GM18502 (cell line): ENCODE measurements around the gene GAK.

ENCODE experiments used
- ATAC-seq: cut with Tn5 transposase; IDR thresholded peaks from one replicate; pipeline ENCODE4 v1.9.1; 2021; ENCODE audit warnings: mild to moderate bottlenecking; ENCODE audit not compliant: unreplicated experiment, poor library complexity

The GAK gene

DNA sequence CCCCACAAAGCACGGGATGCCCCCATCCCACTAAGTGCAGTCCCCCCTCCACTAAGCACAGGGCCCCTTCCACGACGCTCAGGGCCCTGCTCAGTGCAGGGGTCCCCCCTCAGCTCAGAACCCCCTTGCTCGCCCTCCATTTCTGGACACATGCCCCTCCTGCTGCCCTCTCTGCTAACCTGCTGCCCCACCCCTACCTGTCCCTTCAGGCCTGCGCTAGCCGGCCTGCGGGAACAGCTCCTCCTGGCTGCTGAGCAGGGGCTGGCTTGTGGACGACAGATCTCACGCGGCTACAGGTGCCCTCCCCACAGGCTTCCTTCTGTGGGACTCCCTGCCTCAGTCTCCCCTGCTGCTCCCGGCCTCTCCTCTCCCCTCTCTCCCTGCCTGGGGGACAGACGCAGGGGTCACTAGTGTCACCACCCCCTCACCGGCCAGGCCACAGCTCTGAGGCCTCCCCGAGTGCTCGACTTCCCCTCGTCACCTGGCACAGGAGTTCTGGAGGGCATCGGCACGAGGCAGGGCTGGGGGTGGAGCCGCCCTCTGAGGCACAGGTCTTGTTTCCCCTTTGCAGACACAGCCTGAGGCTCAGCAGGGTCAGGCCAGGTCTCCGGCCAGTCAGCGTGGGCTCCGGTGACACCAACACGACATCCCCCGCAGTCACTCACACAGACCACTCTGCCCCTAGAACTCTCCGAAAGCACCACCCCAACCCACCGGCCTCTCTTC is 21.6 kb downstream of the GAK start:
- no peak for ATAC-seq

DNA sequence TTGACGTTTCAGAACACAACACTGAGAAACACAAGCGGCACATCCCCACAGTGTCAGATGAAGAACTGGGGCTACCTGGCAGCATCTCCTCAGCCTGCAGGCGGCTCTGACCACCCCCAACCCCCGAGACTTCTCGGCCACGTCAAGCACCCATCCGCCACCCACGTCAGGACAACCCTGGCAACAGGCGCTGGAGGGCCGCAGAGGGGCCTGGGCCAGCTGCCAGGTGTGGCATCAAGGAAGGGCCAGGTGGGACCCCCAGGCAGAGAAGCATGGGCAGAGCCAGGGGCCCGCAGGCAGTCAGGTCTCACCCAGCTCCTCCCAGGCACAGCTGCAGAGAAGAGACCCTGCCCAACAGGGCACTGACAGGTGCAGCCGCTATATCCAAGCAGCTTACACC is 22.3 kb downstream of the GAK start:
- no peak for ATAC-seq

DNA sequence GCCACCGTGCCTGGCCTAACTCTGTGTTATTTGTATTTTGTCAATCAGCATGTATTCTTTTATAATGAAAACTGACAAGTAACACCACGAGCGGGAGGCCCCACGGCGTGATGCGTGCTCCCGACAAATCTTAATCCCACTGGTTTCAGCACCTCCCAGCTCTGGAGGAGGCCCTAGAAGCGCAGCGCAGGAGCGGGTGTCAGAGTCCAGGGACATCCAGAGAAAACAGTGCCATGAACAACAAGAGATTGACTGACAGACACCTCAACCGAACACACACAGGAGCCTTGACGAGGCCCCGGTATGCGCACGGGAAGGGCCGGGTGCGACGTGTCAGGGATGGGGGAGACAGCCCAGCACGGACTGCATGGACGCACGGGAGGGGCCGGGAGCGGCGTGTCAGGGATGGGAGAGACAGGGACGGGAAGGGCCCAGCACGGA is 23.0 kb downstream of the GAK start:
- no peak for ATAC-seq

DNA sequence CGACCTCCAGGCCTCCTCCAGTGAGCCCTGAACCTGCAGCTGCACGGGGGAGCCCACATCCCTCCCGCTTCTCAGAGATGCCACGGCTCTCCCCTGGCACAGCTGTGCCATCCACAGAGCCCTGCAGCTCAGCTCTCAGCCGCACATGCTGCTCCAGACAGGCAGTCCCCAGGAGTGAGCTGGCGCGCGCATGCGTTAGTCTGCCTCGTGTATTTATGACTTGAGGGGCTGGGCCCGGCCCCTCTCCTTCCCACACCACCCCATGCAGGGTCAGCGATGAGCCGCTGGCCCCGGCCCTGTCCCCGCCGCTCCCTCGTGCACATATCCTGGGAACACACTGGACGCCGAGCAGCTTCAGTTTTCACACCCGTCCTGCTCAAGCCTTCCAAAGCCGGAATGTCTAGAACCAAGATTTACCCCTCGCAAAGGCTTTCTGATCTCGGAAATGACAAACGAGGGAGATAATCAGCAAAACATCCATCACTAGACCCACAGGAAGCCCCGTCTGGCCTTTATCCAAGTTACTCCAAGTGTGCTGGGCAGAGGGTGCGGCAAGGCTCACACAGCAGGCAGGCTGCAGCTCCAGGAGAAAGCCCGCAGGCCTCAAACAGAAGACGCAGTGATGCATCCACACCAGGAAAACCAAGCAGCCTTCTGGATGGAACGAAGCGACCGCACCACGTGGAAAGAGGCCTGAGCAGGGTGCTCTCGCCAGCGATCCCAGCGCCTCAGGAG is 24.3 kb downstream of the GAK start:
- no peak for ATAC-seq

DNA sequence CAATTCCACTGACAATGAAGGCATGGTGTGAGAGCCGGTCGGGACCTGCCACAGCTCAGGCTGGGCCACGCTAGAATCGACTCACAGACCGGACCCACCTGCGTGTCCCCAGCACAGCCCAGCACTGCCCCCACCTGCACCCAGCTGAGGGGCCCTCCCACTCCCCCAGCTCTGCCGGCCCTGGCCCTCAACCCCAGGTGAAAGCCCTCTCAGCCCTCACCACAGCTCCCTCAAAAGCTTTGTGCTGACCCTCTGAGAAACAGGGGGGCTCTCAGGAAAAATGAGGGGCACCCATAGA is 25.1 kb downstream of the GAK start:
- no peak for ATAC-seq

DNA sequence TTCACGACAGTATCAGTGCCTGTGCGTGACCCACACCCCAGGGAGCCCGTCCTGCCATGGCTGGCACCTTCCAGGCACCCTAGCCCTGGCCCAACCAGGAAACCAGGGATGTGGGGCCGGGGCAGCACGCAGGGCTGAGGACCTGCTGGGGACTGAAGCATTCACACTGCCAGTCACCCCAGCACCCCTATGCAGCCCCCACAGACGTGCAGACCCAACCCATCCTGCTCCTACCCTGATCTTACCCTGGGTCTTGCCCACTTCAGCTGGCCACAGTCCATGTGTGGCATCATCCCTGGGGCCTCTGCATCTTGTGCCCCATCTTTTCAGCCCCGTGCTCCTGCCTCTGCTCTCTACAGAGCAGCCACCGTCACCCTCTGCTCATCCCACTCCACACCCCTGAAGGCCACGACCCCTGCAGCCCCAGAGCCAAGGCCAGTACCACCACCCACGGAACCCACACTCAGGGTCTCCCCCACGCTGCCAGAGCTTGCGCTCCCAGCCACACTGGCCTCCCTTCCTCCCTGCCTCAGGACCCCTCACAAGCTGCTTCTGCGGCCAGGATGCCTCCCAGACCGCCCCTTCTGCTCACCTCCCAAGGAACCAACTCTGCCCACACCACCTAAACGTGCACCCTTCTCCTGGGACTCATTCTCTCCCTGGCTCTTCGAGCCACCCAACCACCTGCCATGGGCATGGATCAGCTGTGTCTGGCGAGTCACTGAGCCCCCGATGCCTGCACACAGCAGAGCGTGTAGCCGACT is 25.6 kb downstream of the GAK start:
- ATAC-seq, result no peak

DNA sequence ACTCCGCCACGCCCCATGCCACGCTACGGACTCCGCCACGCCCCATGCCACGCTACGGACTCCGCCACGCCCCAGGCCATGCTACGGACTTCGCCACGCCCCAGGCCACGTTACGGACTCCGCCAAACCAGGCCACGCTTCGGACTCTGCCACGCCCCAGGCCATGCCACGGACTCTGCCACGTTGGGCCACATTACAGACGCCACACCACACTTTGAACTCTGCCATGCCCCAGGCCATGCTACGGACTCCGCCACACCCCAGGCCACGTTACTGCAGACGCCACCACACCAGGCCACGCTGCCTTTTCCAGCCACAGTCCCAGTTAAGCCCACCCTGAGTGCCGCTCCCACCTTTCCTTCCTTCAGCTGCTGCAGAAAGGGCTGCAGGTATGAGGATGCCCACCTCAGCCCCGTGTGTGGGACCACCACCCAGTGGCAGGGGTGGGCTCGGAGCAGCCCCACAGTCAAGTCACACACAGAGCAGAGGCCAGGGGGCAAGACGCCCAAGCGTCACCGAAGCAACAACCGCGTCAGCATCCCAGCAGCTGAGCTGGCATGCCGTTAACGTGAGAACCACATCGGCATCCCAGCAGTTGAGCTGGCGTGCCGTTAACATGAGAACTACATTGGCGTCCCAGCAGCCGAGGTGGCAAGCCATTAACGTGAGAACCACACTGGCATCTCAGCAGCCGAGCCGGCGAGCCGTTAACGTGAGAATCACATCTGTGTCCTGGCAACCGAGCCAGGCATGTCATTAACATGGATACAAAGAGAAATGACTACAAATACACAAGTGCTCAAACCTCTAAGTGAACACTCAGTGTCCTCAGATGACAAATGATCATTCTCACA is 26.4 kb downstream of the GAK start:
- no peak for ATAC-seq

DNA sequence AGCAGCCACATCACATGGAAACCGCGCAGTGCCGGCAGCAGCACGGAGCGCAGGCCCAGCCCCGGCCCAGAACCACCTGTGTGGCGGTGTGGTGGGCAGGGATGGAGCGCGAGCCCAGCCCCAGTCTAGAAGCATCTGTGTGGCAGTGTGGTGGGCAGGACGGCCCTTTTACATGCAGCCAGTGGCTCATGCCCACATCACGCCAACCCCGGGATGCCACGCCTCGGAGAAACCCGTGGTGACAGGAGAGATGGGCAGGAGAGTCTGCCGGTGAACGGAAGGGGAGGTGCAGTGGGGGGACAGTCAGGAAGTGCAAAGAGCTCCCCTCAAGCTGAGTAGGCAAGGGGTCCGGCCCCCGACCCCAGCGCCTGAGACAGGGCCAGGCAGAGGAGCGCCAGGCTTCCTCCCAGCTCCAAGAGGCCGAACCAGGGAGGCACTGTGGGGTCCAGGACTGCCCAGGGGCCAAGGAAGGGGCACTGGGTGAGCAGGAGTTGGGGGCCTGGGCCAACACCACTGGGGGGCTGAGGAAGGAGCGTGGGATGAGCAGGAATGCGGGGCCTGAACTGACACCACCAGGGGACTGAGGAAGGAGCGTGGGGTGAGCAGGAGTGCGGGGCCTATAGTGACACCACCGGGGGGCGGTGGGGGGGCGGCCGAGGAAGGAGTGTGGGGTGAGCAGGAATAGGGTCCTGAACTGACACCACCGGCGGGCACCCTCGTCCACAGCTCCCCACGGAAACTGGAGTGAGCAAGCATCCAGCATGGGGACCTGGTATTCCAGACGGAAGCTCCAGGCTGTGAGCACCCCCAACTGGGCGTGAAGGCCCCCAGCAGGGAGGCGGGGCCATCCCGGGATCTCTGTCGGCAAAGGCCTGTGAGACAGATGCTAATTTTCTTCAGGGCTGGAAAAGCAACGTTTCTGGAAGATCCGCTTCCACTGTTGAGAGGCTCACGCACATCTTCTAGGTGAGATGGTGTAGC is 28.8 kb downstream of the GAK start:
- ATAC-seq, result no peak

DNA sequence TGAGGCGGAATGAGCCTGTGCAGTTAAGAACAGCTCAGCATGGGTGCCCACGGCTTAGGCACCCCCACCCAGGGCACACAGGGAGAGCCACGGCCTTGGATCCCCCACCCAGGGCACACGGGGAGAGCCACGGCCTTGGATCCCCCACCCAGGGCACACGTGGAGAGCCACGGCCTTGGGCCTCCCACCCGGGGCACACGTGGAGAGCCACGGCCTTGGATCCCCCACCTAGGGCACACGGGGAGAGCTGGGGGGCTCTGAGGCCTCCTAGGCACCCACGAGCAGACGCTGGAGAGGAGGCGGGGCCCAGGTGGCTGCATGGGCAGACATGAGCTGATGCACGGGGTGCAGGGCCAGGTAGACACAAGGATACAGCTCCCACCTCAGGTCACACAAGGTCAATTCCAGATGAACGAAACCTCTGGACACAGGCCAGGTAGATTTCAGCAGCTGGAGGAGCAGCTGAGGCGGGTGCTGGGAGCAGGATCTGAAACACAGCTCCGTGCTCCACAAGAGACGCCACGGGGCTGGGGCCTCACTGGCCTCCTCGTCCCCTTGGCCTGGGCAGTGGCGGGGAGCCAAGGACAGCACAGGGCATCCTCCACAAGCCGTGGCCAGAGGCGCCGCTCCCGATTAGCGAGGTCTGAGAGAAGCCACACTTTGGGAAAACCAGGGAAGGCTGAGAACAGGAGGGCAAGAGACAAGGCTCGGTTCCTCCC is 30.8 kb downstream of the GAK start:
- no peak for ATAC-seq

DNA sequence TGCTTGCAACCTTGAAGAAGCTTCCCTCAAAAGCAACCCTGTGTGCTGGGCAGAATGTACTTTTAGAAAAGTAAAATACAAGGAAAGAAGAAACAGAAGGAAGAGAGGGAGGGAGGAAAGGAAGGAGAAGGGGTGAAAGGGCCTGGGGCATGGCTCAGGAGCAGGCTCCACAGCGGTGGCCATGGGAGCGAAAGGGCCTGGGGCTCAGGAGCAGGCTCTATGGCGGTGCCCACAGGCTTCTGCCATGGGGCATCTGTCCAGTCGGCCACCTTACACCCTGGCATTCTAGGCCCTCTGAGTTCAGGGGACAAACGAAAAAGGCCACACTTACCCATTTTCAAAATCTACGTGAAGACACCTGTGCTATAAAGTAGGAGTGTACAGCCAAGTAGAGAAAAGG is 31.4 kb downstream of the GAK start:
- no peak for ATAC-seq

DNA sequence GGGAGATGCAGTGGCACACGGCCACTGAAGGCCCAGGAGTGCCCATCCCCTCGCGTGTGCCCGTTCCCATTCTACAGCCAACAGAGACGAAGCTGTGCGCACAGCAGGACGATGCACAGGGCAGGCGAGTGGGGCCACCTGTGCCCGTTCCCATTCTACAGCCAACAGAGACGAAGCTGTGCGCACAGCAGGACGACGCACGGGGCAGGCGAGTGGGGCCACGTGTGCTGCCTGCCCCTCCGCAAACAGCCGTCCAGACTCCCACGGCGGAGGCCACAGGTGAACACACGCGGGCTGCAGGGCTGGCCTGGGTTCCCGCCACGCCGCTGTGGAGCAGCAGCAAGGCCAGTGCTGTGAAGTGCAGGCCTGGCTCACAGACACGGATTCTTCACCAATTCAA is 32.0 kb downstream of the GAK start:
- no peak for ATAC-seq

DNA sequence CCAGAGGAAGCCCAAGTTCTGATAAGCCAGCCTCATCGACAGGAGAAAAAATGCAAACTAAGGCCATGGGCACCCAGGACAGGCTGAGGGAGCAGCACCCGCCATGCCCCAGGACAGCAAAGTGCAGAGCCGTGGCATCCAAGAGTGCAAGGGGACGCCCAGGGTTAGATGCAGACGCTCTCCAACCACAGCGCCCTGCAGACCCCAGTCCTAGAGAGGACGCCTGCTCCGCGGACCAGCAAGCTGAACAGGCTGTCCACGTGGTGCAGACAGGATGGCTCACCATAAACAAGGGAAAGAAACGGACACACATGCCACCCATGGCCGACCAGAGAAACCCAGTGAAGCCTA is 32.6 kb downstream of the GAK start:
- no peak for ATAC-seq

DNA sequence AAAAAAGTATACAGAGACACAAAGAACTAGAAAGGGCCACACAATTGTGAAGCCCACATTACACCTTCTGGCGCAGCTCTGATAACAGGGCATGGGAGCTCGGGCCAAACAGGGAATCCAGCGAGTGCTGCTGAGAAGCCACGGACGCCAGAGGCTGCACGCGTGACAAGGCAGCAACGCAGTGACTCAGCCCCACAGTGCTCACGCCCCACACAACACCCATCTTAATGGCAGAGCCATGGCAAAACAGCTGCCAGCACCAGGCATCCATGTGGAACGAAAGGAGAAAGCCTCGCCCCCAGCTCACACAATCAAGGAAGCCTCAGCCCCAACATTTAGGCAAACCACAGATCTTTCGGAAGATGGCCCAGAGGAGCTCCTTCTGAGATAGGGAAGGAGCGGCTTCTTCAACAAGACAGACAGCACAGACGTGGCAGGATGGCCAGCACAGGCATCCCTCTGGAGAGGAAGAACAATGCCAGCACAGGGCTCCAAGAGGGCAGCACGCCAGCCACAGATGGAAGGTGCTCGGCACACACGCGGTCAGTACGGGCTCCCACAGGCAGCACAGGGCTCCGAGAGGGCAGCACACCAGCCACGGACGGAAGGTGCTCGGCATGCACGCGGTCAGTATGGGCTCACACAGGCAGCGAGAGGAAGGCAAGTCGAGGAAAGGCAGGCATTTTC is 33.1 kb downstream of the GAK start:
- no peak for ATAC-seq

DNA sequence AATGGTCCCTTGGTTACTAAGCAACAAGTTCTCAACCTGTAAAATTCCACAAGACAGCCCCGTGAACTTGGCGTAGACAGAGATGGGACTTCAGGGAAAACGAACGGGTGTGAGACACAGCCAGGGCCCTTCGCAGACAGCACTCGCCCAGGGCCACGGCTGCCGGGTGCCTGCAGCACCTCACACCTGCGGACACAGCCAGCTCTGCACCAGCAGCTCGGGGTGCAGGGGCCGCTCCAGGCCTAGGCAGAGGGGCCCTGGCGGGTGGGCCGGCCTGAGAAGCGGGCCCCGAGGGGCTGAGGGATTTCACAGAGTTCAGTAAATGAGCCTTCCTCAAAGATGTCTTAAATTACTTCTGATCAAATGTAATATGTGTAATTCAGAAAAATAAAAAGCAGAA is 34.0 kb downstream of the GAK start:
- no peak for ATAC-seq

DNA sequence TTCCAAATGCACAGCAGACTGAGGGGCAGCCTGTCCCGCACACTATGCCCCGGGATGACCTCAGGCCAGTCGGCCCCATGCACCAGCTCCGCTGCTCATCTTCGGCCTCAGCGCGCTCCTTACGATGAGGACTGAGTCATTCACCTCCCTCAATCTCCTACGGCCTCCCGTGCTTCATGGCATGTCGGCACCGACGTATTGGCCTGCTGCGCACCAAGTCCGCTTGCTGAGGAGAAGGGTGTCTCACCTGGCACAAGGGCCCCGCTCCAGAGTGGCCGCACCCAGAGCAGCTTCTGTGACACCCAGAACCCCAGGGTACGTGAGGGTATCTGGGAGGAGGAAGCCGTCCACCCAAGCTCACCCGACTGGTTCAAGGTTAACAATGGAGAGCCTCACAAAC is 35.5 kb downstream of the GAK start:
- no peak for ATAC-seq

DNA sequence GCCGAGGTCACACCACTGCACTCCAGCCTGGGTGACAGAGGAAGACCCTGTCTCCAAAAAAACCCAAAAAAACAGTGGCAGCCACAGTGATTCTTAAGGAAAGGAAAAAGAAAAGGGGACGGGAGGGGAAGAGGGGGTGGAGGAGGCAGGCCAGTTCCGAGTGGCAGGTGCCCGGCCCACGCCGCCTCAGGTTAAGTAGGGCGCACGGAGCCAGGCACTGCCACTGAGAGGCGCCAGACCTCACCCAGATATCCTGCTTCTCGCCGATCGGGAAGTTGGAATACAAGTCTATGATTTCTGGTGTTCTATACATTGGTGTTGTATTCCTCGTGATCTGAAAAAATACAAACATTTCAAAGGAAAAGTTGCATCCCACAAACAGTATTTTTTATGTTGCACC is 35.9 kb downstream of the GAK start:
- ATAC-seq, result no peak

DNA sequence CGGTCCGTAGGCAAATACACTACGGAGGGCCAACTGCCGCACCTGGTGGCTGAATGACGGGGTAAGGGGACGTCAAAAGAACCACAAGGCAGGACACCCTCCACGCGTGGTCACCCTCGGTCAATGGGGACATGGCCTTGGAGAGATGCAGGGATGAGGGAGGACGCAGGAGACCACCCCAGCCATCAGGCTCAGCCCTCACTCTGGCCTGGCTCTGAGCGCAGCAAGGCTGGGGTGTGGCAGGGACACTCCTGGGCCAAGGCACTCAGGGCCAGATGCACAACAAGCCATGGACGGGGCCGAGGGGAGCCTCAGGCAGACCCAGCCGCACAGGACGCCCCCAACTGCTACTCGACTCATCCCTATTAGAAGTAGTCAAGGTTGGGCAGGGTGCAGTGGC is 36.5 kb downstream of the GAK start:
- no peak for ATAC-seq

DNA sequence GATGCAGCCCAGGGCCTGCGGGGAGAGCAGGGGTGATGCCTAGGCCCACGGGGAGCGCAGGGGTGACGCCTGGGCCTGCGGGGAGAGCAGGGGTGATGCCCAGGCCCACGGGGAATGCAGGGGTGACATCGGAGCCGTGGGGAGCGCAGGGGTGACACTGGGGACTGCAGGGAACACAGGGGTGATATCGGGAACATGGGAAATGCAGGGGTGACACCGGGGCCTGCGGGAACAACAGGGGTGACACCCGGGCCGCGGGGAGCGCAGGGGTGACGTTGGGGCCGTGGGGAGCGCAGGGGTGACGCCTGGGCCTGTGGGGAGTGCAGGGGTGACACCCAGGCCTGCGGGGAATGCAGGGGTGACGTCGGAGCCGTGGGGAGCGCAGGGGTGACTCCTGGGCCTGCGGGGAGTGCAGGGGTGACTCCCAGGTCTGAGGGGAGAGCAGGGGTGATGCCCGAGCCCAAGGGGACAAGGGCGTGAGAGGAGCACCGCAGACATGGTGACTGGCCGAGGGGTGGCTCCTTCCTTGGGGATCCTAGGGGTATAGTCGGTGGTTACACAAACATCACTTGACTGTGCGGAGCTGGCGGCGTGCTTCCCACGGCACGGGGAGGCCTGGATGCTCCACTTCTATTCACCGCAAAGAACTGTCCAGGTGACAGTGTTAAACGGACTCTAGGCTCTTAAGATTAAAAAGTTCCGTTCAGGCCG is 38.0 kb downstream of the GAK start:
- no peak for ATAC-seq
